ENCODE data around the gene MUC16. TPM values are rescaled to one million over a fixed set of nuclear protein-coding genes. Genes with fewer than 3 reads are reported as not detected.

The MUC16 gene
- total and polyA plus RNA-seq, 2 of the 4 experiments (the other 2 are of a cell fraction): not detected

- no peaks in the 10 kb centered on the region for H3K79me1 ChIP-seq (ENCODE audit: low read depth in 1 of 2, low read length in 2 of 2)
- H2AK9ac ChIP-seq (replicated peaks; ENCODE audit: low read depth, low read length, poor library complexity): no peak overlapping the region
- H4K91ac ChIP-seq (ENCODE audit: insufficient read depth, low read depth, low read length): no peak overlapping the region
- H3K9ac ChIP-seq (ENCODE audit: low read depth, low read length): no peak overlapping the region
- no peaks in the 10 kb centered on the region for H3K27me3 ChIP-seq (ENCODE audit: control insufficient read depth, insufficient read depth, low read length)
- no peaks in the 10 kb centered on the region for H3K36me3 ChIP-seq (ENCODE audit: control insufficient read depth, insufficient read depth, low read length)
- POLR2A ChIA-PET (ENCODE audit: unreplicated experiment): no interaction called here
- H3K4me3 ChIP-seq (ENCODE audit: insufficient read depth, low read depth, low read length): no peak overlapping the region
- CTCF ChIA-PET: no interaction called here
- H3K9me3 ChIP-seq (ENCODE audit: control insufficient read depth, insufficient read depth, low read length): peaks cover 49% of the 10 kb centered on the region
- DNase-seq: no peak
- no peak overlapping the region for H3K27ac ChIP-seq (ENCODE audit: insufficient read depth, low read length)
- TF ChIP-seq CTCF (conservative IDR thresholded peaks at IDR 0.05; ENCODE audit: low read depth, low read length): no peak
- no peak for TF ChIP-seq RCOR1 (IDR thresholded peaks at IDR 0.05; ENCODE audit: insufficient replicate concordance, low read length)
- no peak for TF ChIP-seq CHD1 (IDR thresholded peaks at IDR 0.05; ENCODE audit: low read depth, low read length)
- no peak for TF ChIP-seq FOS (IDR thresholded peaks at IDR 0.05; ENCODE audit: low read depth, low read length)
- no peak for TF ChIP-seq RAD21 (IDR thresholded peaks at IDR 0.05; ENCODE audit: low read length)
- H3K4ac ChIP-seq (ENCODE audit: low read depth, low read length): no peak overlapping the region
- H2BK120ac ChIP-seq (ENCODE audit: low read depth, low read length): no peak overlapping the region
- no peak overlapping the region for H3K4me2 ChIP-seq (ENCODE audit: low read depth, low read length)
- intact Hi-C loops (cut with micrococcal nuclease): no loop called here
- in situ Hi-C loops (cut with MboI; ENCODE audit: low sequenced_read_pairs): no loop called here
- no peak overlapping the region for H2BK15ac ChIP-seq (ENCODE audit: low read depth, low read length)
- H3K9me1 ChIP-seq (ENCODE audit: insufficient read depth, low read length): no peaks in the 10 kb centered on the region
- WGBS, 2 experiments (ENCODE audit: extremely low coverage in 2 of 2, insufficient read length in 1 of 2): no CpG with 5 or more reads among the region's 2 CpGs
- dilution Hi-C loops (cut with HindIII; ENCODE audit: low sequenced_read_pairs, unreplicated experiment): no loop called here
- H3K23ac ChIP-seq (ENCODE audit: low read depth, low read length): no peak overlapping the region
- no peak overlapping the region for H2BK20ac ChIP-seq (ENCODE audit: low read depth, low read length)
- no peak overlapping the region for H3K14ac ChIP-seq (replicated peaks; ENCODE audit: low read depth, low read length)
- H2AK5ac ChIP-seq (ENCODE audit: low read depth, low read length): no peak overlapping the region
- no peak overlapping the region for H3K56ac ChIP-seq (ENCODE audit: extremely low read depth, insufficient read depth, low read length)
- ATAC-seq (ENCODE audit: low read depth): no peak
- H4K5ac ChIP-seq (ENCODE audit: low read depth, low read length): no peak overlapping the region
- no TSS peak for BruUV-seq (replicated peaks)
- no peak overlapping the region for H4K8ac ChIP-seq (ENCODE audit: low read depth in 2 of 2, low read length in 2 of 2)
- no peaks in the 10 kb centered on the region for H4K20me1 ChIP-seq (ENCODE audit: insufficient read depth, low read length)
- H3K18ac ChIP-seq (ENCODE audit: low read depth, low read length): no peak overlapping the region
- no peak overlapping the region for H2BK5ac ChIP-seq (ENCODE audit: low read depth, low read length, poor library complexity, severe bottlenecking)
- H3K4me1 ChIP-seq (ENCODE audit: control insufficient read depth, insufficient read depth, low read length): no peaks in the 10 kb centered on the region
- no peak overlapping the region for H2AFZ ChIP-seq (replicated peaks; ENCODE audit: low read length, poor library complexity)
These were observed 1.7 kb upstream of the MUC16 start for GRCh38 chr19:9011875-9012274.
